Stimulated activated CD8-positive, alpha-beta memory T cell treated with anti-CD3 and anti-CD28 coated beads, Interleukin-2, amount 100 ng/mL, for 1 hour (primary cell): ENCODE results near the gene GPR148.

ENCODE experiments used
- DNase-seq, 2 donors: peaks; one replicate each; pipeline ENCODE4 v3.0.0-alpha.2; 2020; ENCODE audit warnings: low read depth in 2 of 2

Gene GPR148

DNA sequence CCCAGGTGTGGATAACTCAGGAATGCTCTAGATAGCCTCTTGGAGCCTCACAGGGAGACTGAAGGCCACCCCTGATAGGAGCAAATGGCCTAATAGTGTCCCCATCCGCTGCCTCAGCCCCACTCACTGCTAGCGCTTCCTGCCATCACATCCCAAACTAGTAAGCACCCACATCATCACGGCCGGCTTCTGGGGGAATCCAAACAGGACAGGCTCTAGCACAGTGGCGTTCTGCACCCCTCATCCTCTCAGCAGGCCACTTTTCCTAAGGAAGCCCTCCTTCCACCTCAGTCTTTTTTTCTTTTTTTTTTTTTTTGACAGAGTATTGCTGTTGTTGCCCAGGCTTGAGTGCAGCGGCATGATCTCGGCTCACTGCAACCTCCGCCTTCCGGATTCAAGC is 20.2 kb downstream of the GPR148 start:
- DNase-seq = no peak

DNA sequence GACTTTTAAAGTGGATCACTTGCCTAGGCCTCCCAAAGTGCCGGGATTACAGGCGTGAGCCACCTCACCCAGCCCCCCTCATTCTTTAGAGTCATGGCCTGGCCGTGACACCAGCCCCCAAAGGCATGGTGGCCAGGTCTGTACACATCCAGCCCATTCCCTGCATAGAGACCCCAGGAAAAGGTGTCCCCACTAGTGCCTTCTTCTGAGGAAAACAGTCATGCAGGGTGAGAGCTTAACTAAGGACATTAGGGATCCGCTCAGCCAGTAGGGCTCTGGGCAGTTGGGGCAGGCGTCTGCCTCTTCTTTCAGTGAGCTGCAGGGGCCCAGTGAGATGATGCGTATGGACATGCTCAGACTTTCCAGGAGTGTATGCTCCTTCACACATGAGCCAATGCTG is 20.8 kb downstream of the GPR148 start:
- DNase-seq = no peak

DNA sequence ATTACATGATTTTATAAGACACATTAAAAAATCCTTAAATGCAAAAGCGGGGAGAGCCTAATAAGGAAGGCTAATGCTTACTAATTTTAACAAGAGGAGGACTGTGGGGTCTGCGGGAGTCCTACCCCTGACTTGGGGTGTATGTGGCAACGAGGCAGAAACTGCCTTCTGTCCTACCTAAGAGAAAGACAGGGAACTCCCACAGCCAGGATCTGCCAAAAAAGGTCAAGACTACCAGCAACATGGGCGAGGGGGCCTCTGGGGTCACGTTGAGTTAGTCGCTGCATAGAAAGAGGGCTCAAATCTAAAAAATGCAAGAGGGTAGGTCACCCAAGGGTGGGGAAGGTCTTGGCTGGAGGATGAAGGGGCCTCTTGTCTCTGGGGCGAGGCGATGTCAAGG is 25.9 kb downstream of the GPR148 start:
- no peak for DNase-seq

DNA sequence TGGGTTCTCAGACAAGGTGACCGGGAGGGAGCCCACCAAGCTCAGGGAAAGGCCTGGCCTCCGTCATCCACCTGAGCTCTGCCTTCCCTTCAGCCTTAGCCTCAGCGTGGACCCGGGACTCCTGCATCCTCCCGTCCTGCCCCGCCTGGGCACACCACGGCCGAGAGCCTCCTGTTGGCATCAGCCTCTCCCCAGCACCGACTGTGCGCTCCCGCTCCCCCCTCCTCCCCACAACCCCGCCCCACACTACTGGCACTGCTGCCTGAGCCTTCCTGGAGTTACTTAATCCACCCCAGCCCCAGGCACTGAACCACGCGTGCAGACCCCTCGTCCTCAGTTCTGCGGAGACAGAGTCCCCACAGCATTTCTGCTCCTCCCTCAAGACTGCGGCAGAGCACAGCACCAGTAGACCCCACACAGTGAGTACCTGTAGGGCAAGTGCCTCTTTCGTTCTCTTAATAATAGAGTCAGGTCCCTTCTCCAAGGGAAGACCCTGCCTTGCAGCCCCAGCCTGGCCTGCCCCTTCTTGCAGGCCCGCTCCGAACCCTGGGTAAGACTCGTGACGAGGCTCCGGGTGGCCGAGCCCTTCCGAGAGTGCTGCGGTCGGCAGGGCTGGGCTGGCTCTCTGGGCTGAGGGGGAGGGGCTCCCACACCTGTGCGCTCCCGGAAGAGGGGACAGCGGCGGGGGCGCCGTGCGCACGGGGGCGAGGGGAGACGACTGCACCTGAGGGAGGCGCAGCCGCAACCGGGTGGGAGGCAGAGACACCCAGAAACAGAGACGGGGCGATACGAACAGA is 26.6 kb downstream of the GPR148 start, which contains the start of gene AMER3:
AMER3 (plus strand) TSS at position 285 of the 797 bp plus-strand sequence. CDS start 6,533 bp downstream, outside the sequence.
- no peak for DNase-seq

DNA sequence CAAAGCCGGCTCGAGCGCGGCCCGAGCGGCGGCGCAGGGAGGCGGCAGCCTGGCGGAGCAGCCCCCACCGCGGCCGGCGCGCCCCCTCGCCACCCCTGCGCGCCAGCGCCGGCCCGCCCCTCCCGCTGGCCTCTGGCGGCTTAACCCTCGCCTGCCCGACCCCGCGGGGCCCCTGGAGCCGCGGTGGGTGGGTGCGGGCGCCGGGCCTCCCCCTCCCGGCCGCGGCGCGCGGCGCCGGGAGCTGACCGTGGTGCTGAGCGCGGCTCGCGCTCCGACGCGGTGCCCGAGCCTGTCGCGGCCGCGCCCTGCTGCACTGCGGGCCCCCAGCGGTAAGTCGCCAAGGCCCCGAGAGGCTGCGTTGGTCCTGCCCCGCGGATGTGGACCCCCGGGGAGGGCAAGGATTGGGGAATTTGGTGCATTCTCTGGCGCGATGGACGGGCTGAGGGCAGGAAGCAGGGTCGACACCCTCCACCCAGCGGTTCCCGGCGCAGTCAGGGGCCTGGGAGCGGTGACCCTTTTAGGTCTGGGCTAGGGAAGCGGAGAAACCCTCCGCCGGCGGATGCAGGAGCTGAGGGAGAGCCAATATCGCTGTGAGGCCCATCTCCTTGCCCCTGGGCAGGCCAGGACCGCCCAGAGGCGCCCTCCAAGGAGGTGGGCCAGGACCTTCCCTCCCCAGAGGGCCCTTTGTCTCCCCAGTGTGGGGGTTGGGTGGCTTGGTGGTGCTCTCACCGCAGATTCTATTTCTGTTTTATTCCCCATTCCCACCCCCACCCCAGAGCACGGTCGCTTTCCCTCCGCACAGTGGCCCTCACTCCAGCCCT is 27.4 kb downstream of the GPR148 start:
- DNase-seq = no peak

DNA sequence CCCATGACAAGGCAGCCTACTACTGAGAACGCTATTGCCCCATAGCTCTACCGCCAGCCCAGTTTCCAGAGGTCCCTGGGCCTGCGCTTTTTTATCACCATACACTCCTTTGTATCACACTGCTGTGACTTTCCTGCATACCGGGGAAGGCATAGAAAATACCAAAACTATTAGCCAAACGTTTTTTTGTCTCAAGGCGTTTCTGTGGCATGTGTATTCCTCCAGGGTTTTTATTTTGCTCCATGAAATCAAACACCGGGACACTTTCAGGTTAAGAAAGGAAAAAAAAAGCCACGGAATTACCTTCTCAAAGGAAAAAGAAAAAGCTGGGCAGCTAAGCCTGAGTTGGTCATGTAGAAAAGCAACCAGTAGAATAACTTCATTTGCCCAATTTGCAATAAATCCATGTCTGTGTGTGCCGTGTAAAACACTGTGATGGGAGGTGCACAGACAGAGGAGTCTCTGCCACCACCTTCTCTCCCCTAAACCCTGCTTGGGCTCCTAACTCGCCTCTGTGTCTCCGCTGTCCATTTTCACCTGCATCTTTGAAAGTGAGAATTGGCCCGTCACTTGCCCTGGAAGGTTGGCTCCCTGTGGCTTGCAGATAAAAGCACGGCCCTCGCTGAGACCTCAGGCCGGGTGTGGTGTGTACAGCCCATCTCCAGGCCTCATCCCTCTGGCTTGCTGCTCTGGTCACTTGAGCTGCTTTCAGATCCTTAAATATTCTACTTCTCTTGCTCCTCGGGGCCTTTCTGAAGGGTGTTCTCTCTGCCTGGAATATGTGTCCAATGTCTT is 28.2 kb downstream of the GPR148 start:
- DNase-seq = no peak

DNA sequence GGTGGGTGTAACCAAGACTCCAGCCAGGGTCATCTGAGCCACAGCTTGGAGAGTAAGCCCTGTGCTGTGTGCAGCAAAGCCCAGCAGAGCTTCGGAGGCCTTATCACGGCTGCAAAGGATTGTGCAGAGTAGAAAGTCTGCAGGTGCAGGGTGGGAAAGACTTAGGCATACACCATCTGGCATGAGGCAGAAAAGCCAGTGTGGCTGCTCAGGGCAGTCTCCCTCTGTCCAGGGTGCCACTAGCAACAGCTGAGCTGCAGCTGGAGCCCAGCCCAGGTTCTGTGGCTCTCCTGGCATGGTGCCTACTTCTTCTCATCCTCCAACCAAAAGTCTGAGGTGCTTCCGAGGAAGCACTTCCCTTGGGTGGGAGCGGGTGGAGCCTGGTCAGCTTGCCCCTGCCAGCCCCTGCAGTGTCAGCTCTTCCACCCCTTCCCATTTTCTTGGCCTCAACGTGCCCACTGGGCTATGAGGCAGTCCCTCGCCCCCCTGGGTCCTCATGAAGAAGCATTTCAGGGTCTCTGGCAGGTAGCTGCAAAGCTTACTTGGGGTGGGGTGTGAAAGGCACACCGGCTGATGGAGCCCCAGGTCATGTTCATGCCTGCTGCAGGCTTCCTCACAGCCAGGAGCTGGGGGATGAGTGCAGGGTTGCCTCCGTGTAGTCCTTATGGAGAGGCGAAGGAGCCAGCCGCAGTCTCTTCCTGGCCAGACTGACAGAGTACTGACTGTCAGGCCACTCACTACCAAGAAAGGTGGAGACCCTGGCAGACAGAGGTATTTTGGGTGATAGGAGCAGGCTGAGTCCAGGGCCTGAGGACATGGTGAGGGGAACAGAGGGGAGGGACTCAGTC is 31.3 kb downstream of the GPR148 start:
- no peak for DNase-seq

DNA sequence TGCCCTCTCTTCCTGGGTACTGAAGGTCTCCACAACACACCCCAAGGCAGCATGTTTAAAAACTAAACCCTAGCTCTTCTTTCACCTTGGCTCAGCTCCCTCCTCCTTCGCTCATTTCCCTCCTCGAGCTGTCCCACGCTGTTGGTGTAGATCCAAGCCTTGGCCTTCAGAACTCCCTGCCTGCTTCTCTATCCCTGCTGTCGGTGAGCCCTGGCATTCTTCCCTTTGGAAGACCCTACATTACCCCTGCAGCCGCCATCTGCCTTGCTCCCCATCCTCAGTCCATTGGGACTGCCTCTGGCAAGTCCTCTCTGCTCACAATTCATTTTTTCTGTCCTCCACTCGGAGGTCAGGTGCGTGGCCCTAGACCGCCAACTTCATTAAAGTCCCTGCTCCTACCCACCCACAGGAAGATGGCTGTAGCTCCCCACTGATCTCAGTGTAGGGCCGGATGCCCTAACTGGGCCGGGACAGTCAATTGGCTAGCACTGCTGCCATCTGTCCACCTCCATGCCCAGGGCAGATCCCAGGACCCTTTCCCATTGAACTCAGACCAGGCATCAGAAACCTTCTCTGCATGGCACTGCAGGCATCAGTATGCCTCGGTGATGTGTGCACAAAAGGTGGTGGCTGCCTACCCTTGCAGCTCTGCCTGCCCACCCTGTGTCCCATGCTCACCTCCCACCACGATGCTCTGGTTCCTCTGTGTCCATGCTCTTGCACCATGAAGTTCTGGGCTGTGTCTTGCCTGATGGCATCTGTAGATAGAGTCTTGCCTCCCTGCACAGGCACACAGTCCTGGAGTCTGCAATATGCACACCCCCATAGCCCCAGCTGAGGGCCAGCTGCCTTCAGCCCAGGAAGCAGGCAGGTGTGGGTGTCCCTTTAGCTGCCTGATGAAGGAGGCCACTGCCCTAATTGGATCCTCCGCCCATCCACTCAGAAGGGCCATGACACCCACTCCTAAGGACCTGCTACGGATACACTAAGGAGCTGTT is 32.2 kb downstream of the GPR148 start:
- no peak for DNase-seq

DNA sequence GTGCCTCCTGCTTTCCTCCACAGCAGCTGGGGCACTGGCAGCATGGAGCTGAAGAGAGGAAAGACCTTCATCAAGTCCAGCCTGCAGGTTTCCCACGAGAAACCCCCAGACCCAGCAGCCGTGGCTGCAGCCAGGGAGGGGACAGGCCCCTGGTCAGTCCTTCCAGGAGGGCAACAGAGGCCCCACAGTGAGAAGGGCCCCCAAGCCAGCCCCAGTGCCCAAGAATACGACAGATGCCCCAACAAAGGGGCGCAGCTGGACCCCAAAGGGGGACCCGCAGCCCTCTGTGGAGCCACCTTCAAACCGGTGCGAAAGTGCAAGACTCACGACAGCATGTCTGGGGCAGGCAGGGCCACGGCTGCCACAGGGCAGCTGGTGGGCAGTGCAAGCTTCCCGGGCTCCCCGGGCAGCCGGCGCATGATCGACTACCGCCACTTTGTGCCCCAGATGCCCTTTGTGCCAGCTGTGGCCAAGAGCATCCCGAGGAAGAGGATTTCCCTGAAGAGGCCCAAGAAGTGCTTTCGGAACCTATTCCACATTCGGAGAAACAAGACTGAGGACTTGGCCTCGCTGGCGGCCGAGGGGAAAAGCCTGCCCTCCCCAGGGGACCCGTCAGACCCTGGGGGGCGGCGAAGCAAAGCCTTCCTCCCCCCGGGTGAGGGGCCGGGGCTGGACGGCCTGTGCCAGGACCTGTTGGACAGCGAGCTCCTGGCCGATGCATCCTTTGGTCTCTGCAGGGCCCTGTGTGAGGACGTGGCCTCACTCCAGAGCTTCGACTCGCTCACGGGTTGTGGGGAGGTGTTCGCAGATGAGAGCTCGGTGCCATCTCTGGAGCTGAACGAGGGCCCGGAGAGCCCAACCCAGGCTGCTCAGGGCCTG is 33.4 kb downstream of the GPR148 start:
- DNase-seq = no peak

DNA sequence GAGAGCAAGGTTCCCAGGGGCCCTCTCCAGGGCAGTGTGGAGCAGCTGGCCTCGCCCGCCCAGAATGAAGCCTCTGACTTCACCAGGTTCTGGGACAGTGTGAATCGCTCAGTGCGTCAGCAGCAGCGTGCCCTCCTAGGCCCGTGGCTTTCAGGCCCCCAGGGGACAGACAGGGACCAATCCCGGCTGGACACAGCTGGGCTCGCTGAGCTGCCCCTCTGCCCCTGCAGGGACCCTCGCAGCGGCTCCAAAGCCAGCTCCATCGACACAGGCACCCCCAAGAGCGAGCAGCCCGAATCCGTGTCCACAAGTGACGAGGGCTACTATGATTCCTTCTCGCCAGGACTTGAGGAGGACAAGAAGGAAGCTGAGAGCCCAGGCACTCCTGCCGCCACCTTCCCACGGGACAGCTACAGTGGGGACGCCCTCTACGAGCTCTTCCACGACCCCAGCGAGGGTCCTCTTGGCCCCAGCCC is 34.1 kb downstream of the GPR148 start:
- no peak for DNase-seq

DNA sequence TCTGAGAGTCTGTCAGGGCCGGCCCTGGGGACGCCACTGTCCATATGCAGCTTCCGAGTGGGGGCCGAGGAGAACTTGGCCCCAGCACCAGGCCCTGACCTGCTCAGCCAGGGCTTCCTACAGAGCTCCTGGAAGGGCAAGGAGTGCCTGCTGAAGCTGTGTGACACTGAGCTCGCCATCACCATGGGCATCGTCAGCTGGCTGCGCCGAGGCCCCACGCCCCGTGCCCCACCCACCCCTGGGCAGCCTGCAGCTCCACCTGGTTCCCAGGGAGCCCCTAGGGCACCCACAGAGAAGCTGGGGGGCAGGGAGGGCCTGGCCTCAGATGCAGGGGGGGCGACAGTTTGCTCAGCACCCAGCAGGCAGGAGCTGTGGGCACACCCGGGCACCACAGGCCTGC is 34.5 kb downstream of the GPR148 start:
- DNase-seq = no peak

DNA sequence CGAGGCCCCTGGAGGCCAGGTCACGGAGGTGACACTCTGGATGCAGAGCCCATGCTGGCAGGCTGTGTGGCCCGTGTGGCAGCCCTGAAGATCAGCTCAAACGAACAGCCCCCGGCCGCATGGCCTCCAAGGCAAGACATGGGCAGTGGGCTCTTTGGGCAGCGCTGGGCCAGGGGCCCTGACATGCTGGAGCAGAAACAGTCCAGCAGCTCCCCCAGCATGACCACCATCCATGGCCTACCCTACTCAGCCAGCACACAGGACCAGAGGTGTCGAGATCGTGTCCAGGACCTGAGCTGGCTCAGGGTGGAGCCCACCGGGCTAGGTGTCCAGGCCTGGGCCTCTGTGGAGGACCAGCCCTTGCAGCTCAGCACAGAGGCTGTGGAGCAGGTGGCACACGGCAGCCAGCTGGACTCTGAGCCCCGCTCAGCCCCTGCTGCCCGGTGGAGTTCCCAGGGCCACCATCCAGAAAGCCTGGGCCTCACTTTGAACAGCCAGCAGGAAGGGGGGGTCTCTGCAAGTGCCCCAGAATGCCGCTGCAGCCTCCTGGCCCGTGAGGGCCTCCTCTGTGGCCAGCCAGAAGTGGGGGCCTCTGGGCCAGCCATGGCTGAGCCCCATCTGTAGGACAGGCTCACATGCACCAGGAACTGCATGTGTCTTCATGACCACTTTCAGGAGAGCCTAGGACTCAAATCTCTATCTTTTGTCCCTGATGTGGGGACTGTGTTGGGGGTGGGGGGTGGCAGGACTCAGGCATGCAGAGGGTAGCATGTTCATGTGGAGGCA is 35.4 kb downstream of the GPR148 start:
- no peak for DNase-seq

DNA sequence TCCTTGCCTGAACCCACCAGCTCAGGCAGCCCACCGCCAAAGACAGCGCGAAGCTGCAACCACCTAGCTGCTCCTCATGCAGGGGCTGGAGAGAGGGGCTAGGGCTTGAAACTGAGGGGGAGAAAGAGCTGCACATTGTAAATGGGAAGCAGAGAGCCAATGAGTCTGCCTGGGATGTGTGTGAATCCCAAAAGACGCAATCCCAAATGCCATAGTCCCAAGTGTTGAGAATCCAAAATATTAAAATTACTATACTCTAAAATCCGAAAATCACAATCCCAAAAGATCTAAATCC is 35.9 kb downstream of the GPR148 start:
- no peak for DNase-seq

DNA sequence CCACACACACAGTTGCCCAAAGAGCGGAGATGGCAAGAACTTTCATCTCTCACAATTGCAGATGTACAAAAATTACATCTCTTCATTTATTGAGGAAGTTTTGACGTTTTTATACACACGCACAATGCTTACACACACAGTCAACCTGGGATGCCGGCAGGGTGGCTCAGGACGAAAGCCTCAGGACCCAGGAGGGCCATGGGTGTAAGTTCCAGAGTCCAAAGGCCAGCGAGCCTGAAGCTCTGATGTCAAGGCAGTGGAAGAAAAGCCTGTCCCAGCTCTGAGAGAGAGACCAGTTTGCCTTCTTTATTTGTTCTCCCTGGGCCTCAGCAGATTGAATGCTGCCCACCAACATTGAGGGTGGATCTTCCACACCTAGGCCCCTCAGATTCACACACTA is 36.6 kb downstream of the GPR148 start:
- DNase-seq = no peak

DNA sequence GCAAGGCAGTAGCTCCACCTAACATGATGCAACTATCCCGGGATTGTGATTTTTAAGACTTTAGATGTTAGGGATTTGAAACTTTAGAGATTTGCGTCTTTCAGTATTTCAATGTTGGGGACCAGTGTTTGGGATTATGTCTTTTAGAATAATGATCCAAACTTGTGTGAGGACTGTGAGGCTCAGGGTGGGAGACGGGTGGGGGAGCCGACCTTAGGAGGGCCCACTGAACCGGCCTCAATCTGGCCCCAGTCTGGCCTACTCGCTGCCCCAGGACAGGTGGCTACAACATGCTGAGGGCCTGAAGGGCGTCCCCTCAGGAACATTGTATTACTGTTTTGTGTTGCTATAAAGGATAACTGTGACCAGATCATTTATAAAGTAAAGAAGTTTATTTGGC is 37.2 kb downstream of the GPR148 start:
- DNase-seq = no peak

DNA sequence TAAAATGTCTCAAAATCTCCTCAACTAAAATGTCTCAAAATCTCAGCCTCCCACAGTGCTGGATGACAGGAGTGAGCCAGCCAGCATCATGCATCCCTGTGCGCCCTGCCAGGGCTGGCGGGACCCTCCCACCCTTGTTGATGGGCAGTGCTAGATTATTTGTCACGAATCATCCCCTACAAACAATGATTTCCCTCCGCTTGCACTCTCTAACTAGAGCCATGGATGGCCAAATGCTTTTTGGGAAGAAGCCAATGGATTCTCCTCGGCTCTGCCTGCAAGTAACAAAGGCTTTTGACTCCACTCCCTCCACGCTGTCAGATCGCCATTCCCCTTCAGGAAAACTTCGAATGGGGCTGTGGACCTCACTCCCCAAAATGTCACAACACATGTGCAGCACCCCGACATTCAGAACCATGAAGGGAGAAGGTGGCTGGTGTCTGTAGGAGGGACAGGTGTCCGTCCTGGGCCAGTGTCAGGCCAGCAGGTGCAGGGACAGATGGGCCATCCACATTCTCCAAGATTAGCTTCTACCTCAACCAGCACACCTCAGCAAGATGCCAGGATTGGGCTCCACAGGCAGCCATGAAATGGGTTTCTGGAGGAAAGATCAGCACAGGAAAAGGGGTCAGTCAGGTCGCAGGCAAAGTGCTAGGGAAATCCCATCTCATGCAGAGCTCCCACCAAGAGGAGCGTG is 38.0 kb downstream of the GPR148 start:
- no peak for DNase-seq

DNA sequence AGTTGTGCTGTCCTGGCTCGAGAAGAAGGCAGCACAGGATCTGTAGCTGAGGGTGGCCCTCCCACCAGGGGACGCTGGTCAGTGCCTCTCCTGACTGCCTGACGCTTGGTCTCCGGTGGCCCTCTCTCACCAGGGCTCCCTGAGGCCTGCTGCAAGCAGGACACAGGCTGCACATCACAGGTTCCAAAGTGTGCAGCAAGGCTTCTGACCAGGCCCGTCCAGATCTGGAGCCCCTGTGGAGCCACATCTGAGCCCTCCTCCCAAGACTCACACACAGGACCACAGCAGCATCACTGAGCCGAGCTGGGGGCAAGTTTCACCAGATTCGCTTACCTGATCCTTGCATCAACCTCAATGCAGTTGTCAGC is 38.5 kb downstream of the GPR148 start:
- no peak for DNase-seq
